IgD-negative memory B cell (primary cell): ENCODE data around the gene CACNB2. TPM values are rescaled to one million over a fixed set of nuclear protein-coding genes. Genes with fewer than 3 reads are reported as not detected.

Source experiments
- H3K27ac Mint-ChIP-seq, 3 donors: one replicate each; pipeline ENCODE4 v1.8.0; 2020 to 2022; ENCODE audit warnings: mild to moderate bottlenecking in 3 of 3, mixed read lengths in 3 of 3, moderate library complexity in 1 of 3
- H3K27me3 Mint-ChIP-seq: one replicate; pipeline ENCODE4 v1.8.0; 2021; ENCODE audit warnings: mixed read lengths
- H3K36me3 Mint-ChIP-seq: one replicate; pipeline ENCODE4 v1.8.0; 2020; ENCODE audit warnings: mild to moderate bottlenecking, mixed read lengths
- H3K4me1 Mint-ChIP-seq, 3 donors: one replicate each; pipeline ENCODE4 v1.8.0; 2020 to 2022; ENCODE audit warnings: mixed read lengths in 3 of 3, mild to moderate bottlenecking in 1 of 3
- H3K4me3 Mint-ChIP-seq, 4 donors: one replicate each; pipeline ENCODE4 v1.8.0; 2020 to 2022; ENCODE audit warnings: mild to moderate bottlenecking in 4 of 4, mixed read lengths in 4 of 4, moderate library complexity in 3 of 4
- H3K9me3 Mint-ChIP-seq, 3 donors: one replicate each; pipeline ENCODE4 v1.8.0; 2020 to 2021; ENCODE audit warnings: mixed read lengths in 3 of 3, mild to moderate bottlenecking in 1 of 3
- polyA plus RNA-seq: library from polyadenylated mRNA; unstranded; fragments of 300-500 nt; fragmentation: Illumina TruSeq; gene quantifications from one replicate; pipeline ENCODE4 v1.2.3, GENCODE V29; 2021

CACNB2 gene
- polyA plus RNA-seq, 1 donor from 2014 or later, result 0.79 TPM

DNA sequence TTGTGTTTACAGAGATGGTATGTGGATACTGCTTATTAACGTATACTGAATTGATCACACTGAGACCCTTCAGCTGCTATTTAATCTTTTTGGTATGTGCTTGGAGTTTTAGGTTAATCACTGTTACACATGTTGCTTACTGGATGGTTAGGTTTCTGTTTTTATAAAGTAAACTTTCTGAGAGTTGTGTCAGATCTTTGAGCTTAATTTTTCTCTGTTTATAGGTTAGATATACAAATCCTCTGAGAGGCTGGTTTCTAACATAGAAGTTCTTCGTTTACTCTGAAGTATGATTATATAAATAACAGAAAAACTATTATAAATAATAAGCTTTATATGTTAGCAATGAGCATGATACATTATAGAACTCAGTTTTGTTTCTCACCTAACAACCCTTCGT lies 388.1 kb downstream of the CACNB2 start:
- Mint-ChIP-seq H3K4me3 (no peak overlapping the region), H3K27me3 (no peaks in the 10 kb centered on the region), H3K36me3 (peaks cover 12% of the 10 kb centered on the region), H3K9me3 (peaks cover 1 to 7% (median 3%) of the 10 kb centered on the region in 3 donors), H3K27ac (no peak overlapping the region), H3K4me1 (no peaks in the 10 kb centered on the region)

DNA sequence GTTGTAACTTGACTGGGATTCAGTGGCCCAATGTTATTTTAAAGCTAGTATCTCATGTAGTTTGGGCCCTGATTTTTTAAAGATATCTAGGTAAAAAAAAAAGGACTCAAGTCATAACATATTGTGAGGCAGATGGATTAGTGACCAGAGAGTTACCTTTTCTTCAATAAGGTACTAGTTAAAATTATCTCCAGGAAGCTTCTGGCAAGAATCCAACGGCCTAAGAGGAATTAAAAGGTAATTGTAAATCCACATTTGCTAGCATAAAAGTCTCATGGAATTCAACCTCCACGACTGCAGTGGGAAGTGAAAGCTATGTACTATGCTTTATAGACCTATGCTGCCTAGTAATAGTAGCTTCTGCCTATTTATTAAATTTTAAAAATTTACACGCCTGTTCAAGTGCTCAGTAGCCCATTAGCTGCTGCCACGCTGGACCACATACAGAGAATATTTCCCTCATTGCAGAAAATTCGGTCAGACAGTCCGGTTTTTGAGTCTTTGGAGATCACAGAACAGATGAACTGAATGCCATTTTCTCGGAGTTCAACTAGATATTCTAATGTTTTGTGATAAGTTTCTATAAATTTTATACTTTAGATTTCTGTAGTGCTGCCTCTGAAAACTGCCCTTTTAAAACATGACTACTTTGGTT lies 392.8 kb downstream of the CACNB2 start:
- no peaks in the 10 kb centered on the region for H3K27me3 Mint-ChIP-seq
- no peak overlapping the region for H3K27ac Mint-ChIP-seq
- no peak overlapping the region for H3K4me3 Mint-ChIP-seq
- H3K9me3 Mint-ChIP-seq, result peaks cover 1 to 7% (median 3%) of the 10 kb centered on the region in 3 donors
- H3K36me3 Mint-ChIP-seq, result peaks cover 15% of the 10 kb centered on the region
- peaks cover 0 to 3% (median 0%) of the 10 kb centered on the region in 3 donors for H3K4me1 Mint-ChIP-seq

DNA sequence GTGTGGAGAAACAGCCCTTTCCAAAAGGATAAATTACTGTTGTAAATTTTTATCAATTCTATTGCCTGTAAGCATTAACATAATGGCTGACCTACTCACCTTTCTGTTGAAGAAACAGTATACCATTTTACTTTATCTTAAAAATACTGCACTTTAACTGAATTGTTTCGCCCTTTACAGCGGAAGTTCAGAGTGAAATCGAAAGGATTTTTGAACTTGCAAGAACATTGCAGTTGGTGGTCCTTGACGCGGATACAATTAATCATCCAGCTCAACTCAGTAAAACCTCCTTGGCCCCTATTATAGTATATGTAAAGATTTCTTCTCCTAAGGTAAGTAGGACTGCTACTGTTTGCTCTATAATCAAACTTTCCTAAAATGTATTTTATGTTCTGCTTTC lies 393.7 kb downstream of the CACNB2 start:
- no peaks in the 10 kb centered on the region for H3K27me3 Mint-ChIP-seq
- no peak overlapping the region for H3K4me3 Mint-ChIP-seq
- peaks cover 1 to 7% (median 3%) of the 10 kb centered on the region in 3 donors for H3K9me3 Mint-ChIP-seq
- H3K27ac Mint-ChIP-seq, result no peak overlapping the region
- H3K36me3 Mint-ChIP-seq, result peaks cover 15% of the 10 kb centered on the region
- H3K4me1 Mint-ChIP-seq, result peaks cover 0 to 3% (median 0%) of the 10 kb centered on the region in 3 donors

DNA sequence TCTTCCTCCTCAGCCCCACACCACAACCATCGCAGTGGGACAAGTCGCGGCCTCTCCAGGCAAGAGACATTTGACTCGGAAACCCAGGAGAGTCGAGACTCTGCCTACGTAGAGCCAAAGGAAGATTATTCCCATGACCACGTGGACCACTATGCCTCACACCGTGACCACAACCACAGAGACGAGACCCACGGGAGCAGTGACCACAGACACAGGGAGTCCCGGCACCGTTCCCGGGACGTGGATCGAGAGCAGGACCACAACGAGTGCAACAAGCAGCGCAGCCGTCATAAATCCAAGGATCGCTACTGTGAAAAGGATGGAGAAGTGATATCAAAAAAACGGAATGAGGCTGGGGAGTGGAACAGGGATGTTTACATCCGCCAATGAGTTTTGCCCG lies 399.1 kb downstream of the CACNB2 start:
- Mint-ChIP-seq H3K36me3 (peaks cover 18% of the 10 kb centered on the region), H3K4me1 (peaks cover 0 to 3% (median 0%) of the 10 kb centered on the region in 3 donors), H3K9me3 (no peaks in the 10 kb centered on the region), H3K27ac (no peak overlapping the region), H3K4me3 (no peak overlapping the region), H3K27me3 (no peaks in the 10 kb centered on the region)

DNA sequence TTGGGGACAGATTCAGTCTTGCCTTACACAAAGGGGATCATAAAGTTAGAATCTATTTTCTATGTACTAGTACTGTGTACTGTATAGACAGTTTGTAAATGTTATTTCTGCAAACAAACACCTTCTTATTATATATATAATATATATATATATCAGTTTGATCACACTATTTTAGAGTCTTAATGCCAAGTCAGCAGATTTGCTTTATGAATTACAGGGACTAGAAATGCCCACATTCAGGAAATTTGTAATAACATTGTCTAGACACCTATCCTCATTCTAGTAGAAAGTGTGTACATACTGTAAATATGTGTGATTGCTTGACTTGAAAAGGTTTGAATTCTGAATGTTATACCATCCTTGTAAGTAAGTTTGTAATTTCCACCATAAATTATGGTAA lies 400.0 kb downstream of the CACNB2 start:
- Mint-ChIP-seq H3K4me3 (no peak overlapping the region), H3K27ac (no peak overlapping the region), H3K36me3 (peaks cover 20% of the 10 kb centered on the region), H3K9me3 (no peaks in the 10 kb centered on the region), H3K27me3 (no peaks in the 10 kb centered on the region), H3K4me1 (peaks cover 0 to 3% (median 0%) of the 10 kb centered on the region in 3 donors)

DNA sequence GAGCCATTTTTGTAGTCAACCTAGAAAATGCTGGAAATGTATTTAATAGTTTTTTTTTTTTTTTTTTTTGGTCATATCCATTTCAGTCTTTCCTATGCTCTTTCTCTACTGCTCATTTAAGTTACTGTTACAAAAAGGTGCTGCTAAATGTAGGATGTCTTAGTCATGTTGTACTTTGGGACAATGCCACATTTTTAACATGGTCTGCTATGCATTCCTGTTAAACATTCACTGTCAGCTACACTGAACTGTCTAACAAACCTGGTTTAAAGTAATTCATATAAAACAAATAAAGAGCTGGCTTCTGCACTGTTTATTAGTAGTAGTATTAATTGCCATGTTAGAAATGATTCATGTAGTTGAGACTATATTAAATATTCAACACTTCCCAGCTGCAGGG lies 402.6 kb downstream of the CACNB2 start:
- no peaks in the 10 kb centered on the region for H3K27me3 Mint-ChIP-seq
- peak overlapping the region in 1 of 3 donors; percentile 10 for H3K27ac Mint-ChIP-seq
- no peak overlapping the region for H3K4me3 Mint-ChIP-seq
- H3K4me1 Mint-ChIP-seq, result no peaks in the 10 kb centered on the region
- H3K9me3 Mint-ChIP-seq, result no peaks in the 10 kb centered on the region
- peaks cover 17% of the 10 kb centered on the region for H3K36me3 Mint-ChIP-seq

DNA sequence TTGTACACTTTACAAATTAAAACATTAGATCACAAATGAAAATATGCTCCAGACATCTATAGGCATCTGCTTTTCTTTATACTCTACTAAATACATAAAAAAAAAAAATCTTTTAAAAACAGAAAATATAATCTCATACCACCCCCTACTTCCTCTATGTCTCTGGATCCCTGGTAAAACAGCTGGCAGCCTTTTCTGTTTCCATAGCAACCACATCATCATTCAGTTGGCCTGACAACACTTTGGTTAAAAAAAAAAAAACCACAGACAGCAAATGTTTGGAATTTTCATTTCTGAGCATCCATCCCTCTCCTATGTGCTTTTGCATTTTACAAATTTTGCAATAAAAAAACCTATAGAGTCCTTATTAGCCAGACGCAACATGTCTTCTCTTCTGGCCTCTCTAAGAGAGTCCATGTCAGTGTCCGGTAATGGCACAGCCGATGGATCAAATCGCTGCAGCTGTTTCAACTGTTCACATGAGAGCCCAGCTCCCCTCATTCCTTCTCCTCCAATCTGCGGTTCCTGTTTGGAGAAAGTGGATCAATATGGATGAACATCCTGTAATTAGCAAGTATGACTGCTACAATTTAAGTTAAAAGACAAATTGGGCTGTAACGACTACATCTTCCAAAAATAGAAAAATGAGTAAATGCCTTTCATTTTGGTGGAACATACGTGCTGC lies 405.5 kb downstream of the CACNB2 start:
- Mint-ChIP-seq H3K27ac (peak overlapping the region in 2 of 3 donors; percentile 39 to 65), H3K4me3 (no peak overlapping the region), H3K36me3 (peaks cover 11% of the 10 kb centered on the region), H3K9me3 (no peaks in the 10 kb centered on the region), H3K27me3 (no peaks in the 10 kb centered on the region), H3K4me1 (no peaks in the 10 kb centered on the region)

DNA sequence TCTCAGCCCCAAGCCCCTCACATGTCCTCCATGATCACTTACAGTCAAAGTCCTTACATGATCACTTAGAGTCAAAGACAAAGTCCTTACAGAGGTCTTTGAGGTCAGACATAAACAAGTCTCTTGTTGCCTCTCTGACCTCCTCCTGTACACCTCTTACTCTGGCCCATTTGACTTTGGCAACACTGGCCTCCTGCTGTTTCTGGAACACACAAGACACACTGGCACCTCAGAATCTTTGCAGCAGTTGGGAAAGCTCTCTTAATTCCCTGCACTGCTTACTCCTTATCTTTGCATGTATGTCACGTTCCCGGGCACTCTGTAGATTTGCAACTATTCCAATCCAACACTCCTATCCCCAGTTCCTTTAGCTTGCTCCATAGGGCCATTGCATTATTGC lies 408.9 kb downstream of the CACNB2 start:
- no peak overlapping the region for H3K27ac Mint-ChIP-seq
- H3K4me3 Mint-ChIP-seq, result no peak overlapping the region
- H3K9me3 Mint-ChIP-seq, result no peaks in the 10 kb centered on the region
- peaks cover 10% of the 10 kb centered on the region for H3K36me3 Mint-ChIP-seq
- H3K27me3 Mint-ChIP-seq, result no peaks in the 10 kb centered on the region
- no peaks in the 10 kb centered on the region for H3K4me1 Mint-ChIP-seq

DNA sequence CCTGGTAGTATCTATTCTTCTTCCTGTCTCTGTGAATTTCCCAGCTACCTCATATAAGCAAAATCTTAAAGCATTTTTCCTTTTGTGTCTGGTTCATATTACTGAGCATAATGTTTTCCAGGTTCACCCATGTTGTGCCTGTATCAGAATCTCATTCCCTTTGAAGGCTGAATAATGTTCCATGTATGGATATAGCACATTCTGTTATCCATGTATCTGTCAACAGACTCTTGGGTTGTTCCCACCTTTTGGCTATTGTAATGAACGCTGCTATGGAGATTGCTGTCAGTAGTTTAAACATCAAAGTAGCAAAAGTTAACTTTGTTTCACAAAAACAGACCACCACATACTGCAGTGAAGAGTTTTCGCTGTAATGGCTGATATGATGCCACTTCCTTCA lies 411.2 kb downstream of the CACNB2 start:
- Mint-ChIP-seq H3K27ac (no peak overlapping the region), H3K4me3 (no peak overlapping the region), H3K4me1 (no peaks in the 10 kb centered on the region), H3K27me3 (no peaks in the 10 kb centered on the region), H3K36me3 (peaks cover 8% of the 10 kb centered on the region), H3K9me3 (no peaks in the 10 kb centered on the region)

DNA sequence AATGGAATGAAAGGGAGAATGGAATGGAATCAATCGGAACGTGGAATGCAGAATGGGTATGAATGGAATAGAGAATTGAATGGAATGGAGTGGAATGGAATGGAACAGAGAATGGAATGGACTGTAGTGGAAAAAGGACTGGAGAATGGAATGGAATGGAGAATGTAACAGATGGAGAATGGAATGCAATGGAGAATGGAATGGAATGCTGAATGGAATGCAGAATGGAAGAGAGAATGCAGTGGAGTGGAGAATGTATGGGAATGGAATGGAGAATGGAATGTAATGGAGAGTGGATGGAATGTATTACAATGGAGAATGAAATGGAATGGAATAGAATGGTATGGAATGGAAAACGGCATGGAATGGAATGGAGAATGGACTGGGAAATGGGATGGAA lies 414.3 kb downstream of the CACNB2 start:
- H3K27ac Mint-ChIP-seq, result no peak overlapping the region
- no peaks in the 10 kb centered on the region for H3K27me3 Mint-ChIP-seq
- H3K4me1 Mint-ChIP-seq, result no peaks in the 10 kb centered on the region
- no peak overlapping the region for H3K4me3 Mint-ChIP-seq
- H3K9me3 Mint-ChIP-seq, result no peaks in the 10 kb centered on the region
- peaks cover 2% of the 10 kb centered on the region for H3K36me3 Mint-ChIP-seq

DNA sequence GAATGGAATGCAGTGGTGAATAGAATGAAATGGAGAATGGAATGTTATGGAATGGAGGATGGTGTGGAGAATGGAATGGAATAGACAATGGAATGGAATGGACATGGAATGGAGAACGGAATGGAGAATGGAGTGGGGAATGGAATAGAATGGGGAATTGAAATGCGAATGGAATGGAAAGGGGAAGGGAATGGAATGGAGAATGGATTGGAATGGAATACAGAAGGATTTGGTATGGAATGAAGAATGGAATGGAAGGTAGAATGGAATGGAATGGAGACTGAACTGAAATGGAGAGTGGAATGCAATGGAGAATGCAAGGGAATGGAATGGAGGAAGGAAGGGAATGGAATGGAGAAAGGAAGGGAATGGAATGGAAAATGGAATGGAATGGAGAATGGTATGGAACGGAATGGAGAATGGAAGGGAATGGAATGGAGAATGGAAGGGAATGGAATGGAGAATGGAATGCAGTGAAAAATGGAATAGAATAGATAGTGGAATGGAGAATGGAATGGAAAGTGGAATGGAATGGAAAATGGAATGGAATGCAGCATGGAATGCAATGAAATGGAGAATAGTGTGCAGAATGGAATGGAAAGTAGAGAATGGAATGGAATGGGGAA lies 416.4 kb downstream of the CACNB2 start:
- H3K36me3 Mint-ChIP-seq, result no peaks in the 10 kb centered on the region
- no peaks in the 10 kb centered on the region for H3K27me3 Mint-ChIP-seq
- no peak overlapping the region for H3K27ac Mint-ChIP-seq
- H3K4me3 Mint-ChIP-seq, result no peak overlapping the region
- no peaks in the 10 kb centered on the region for H3K9me3 Mint-ChIP-seq
- no peaks in the 10 kb centered on the region for H3K4me1 Mint-ChIP-seq

DNA sequence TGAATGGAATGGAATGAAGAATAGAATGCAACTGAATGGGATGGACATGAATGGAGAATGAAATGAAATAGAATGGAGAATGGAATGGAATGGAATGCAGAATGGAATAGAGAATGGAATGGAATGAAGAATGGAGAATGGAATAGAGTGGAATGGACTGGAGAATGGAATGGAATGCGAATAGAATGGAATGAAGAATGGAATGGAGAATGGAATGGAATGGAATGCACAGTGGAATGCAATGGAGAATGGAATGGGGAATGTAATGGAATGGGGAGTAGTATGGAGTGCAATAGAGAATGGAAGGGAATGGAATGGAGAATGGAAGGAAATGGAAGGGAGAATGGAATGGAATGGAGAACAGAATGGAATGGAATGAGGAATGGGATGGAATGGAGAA lies 417.7 kb downstream of the CACNB2 start:
- no peaks in the 10 kb centered on the region for H3K36me3 Mint-ChIP-seq
- no peak overlapping the region for H3K27ac Mint-ChIP-seq
- no peaks in the 10 kb centered on the region for H3K27me3 Mint-ChIP-seq
- no peak overlapping the region for H3K4me3 Mint-ChIP-seq
- no peaks in the 10 kb centered on the region for H3K9me3 Mint-ChIP-seq
- no peaks in the 10 kb centered on the region for H3K4me1 Mint-ChIP-seq

DNA sequence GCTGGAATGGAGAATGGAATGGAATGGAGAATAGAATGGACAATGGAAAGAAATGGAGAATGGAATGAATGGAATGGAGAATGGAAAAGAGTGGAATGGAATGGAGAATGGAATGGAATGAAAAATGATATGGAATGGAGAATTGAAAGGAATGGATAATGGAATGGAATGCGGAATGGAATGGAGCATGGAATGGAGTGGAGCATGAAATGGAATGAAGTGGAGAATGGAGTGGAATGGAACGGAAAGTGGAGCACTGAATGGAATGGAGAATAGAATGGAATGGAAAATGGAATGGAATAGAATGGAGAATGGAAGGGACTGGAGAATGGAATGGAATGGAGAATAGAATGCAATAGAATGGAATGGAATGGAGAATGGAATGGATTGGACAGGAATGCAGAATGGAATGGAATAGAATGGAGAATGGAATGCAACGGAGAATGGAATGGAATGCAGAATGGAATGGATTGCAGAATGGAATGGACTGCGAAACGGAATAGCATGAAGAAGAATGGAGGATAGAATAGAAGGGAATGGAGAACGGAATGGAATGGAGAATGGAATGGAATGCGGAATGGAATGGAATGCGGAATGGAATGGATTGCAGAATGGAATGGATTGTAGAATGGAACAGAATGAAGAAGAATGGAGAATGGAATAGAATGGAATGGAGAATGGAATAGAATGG lies 421.8 kb downstream of the CACNB2 start:
- Mint-ChIP-seq H3K27me3 (no peaks in the 10 kb centered on the region), H3K4me1 (no peaks in the 10 kb centered on the region), H3K9me3 (no peaks in the 10 kb centered on the region), H3K36me3 (no peaks in the 10 kb centered on the region), H3K27ac (no peak overlapping the region), H3K4me3 (no peak overlapping the region)

DNA sequence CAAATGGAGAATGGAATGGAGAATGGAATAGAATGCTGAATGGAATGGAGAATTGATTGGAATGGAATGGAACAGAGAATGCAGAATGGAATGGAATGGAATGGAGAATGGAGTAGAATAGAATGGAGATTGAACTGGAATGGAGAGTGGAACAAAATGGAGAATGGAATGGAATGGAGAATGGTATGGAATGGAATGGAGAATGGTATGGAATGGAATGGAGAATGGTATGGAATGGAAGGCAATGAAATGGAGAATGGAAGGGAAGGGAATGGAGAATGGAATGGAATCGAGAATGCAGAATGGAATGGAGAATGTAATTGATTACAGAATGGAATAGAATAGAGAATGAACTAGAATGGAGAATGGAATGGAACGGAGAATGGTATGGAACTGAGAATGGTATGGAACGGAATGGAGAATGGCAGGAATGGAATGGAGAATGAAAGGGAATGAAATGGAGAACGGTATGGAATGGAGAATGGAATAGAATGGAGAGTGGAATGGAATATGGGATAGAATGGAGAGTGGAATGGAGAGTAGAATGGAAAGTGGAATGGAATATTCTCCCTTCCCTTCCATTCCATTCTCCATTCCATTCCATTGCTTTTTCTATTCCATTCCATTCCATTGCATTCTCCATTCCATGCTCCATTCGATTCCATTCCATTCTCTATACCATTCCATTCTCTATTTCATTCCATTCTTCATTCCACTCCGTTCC lies 422.9 kb downstream of the CACNB2 start:
- H3K4me1 Mint-ChIP-seq, result no peaks in the 10 kb centered on the region

DNA sequence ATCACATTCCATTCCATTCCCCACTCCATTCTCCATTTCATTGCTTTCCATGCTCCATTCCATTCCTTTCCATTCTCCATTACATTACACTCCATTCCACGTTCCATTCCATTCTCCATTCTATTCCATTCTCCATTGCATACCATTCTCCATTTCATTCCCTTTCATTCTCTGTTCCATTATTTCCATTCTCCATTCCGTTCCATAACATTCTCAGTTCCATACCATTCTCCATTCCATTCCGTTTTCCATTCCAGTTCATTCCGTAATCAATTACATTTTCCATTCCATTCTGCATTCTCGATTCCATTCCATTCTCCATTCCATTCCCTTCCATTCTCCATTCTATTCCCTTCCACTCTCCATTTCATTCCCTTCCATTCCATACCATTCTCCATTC lies 424.8 kb downstream of the CACNB2 start:
- no peaks in the 10 kb centered on the region for H3K9me3 Mint-ChIP-seq
- H3K36me3 Mint-ChIP-seq, result no peaks in the 10 kb centered on the region
- H3K4me1 Mint-ChIP-seq, result no peaks in the 10 kb centered on the region
- no peaks in the 10 kb centered on the region for H3K27me3 Mint-ChIP-seq
- H3K4me3 Mint-ChIP-seq, result no peak overlapping the region
- no peak overlapping the region for H3K27ac Mint-ChIP-seq

More for the DNA sequence above, 422.9 kb downstream of the CACNB2 start:
- no peaks in the 10 kb centered on the region for H3K27me3 Mint-ChIP-seq
- no peaks in the 10 kb centered on the region for H3K9me3 Mint-ChIP-seq
- H3K4me3 Mint-ChIP-seq, result no peak overlapping the region
- H3K36me3 Mint-ChIP-seq, result no peaks in the 10 kb centered on the region
- no peak overlapping the region for H3K27ac Mint-ChIP-seq
